Measurements from ENCODE around the gene EZR.

Gene EZR

GRCh38 chr6:158757753-158758090 lies 61.4 kb downstream of the EZR start:
- DNase-seq, result no peak

DNA sequence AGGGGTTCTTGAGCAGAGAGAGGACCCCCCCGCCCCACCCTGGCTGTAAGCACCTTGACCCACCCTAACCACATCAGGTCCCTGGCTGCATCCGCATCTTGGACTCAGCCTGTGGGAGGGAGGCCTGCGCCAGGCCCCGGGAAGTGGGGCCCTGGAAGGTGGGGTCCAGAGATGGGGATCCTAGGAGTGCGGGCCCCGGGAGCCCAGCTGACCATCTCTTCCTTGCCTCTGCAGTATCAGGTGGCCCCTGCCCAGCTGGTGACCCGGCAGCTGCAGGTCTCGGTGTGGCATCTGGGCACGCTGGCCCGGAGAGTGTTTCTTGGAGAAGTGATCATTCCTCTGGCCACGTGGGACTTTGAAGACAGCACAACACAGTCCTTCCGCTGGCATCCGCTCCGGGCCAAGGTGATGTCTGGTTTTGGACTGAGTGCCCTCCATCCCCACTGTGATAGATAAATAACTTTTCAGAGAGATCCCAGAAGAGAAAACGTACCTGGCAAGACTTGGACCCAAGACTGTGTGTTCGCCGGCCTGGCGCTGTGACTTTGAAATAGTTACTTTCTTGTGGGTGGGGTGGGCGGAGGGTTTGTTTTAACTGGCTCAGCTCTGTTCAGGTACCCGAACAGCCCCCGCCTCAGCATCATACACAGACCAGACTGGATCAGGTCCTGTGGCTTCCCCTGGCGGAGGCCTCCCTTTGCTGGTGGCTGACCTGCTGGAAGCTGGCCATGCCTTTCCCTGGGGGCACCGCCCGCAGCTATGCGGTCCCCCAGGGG lies 62.0 kb downstream of the EZR start:
- no peak for DNase-seq

DNA sequence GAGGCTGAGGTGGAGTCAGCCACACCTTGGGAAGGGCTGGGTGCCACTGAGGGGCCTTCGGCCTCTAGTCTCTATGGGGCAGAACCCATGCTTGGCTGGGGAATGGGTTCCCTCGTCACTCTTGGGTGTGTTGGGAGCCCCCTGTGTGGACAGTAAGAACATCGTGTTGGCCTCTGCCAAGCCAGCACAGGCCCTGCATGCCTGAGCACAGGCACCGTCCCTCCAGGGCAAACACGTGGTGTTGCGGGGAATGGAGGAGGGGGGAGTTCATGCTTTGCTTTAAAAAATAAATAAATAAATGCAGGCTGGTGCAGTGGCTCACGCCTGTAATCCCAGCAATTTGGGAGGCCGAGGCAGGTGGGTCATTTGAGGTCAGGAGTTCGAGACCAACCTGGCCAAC lies 63.0 kb downstream of the EZR start:
- no peak for DNase-seq

DNA sequence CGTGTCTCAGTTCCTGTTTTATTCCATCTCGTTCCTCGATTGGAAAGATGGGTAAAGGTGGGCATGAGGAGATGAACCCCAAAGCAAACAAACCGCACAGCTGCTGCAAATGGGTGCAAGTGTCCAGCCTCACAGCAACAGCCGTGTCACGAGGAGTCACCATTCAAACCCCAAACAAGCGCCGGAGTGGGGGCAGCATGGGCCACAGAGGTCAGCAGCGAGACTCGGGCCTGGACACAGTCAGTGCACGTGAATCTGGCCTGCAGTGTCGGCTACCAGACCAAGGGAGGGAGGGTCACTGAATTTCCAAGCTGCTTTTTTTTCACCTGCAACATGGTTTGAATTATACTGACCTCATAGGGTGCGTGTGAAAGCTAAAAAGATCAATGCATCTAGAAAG lies 63.5 kb downstream of the EZR start:
- DNase-seq, result no peak

DNA sequence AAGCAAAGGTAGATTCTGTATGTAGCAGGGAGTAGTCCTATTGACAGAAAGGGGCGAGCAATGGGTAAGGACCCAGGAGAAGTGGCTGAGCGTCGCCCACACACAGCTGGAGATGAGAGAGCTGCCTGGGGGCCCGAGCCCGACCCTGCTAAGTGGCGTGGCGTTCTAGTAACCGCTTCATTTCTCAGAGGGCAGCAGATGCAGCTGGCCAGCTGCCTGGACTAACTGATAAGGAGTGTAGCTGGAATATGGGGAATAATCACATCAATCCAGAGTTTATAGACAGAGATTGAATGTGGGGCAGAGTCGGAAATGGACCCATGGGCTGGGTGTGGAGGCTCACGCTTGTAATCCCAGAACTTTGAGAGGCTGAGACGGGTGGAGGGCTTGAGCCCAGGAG lies 64.4 kb downstream of the EZR start:
- no peak for DNase-seq

- DNase-seq, result no peak
Observed at GRCh38 chr6:158753811-158754210, 65.4 kb downstream of the EZR start.

DNA sequence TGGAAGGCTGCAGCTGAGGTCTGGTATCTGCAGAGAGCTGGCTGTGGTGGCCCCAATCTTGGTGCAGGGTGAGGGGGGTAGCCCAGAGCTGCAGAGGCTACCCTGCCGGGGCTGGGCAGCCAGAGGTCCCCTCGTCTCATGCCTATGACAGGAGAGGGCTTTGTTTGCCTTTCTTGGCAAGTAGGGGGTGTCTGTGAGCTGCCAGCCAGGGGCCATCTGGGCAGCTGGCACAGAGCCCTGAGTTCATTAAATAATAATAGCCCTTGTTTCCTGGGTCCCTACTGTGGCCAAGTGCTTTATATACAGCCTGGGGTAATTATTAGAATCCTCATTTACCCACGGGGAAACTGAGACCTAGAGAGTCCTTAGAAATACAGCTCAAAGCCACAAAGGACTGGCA lies 66.6 kb downstream of the EZR start:
- peak; percentile 67 for DNase-seq

- DNase-seq, result no peak
Observed at GRCh38 chr6:158751921-158752320, 67.2 kb downstream of the EZR start.

DNA sequence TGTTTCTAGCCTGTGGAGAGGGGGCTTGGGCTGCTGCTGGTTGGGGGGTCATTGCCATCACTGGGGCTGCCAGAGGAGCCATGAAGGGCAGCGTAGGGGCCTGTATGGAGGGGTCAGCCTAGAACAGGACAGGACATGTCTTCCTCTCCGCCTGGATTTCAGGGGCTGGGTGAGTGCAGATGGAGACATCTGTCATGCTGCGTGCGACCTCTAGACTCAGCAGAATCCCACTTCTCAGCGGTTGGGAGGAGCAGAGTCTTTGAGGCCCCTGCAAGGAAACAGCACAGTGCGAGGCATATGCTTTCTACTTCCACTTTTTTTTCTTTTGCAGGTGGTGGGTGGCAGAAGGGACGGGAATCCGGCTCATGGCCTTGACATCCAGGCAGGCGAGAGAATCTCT lies 67.9 kb downstream of the EZR start:
- no peak for DNase-seq

GRCh38 chr6:158744986-158745430 lies 74.2 kb downstream of the EZR start:
- no peak for DNase-seq

GRCh38 chr6:158743033-158743651 lies 76.0 kb downstream of the EZR start:
- no peak for DNase-seq

DNA sequence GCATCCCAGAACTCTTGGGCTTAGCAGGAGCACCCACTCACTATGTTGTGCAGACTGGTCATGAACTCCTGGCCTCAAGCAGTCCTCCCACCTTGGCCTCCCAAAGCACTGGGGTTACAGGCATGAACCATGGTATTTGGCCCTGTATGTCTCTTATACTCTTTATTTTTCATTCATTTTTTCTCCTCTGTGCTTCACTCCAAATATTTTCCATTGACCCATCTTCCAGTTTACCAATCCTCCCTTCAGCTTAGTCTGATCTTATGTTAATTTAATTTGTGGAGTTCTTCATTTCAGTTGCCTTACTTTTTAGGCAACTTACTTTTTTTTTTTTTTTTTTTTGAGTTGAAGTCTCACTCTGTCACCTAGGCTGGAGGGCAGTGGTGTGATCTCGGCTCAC lies 79.5 kb downstream of the EZR start:
- no peak for DNase-seq

GRCh38 chr6:158737710-158738615 lies 81.2 kb downstream of the EZR start:
- DNase-seq, result no peak

- no peak for DNase-seq
Observed at GRCh38 chr6:158737082-158737709, 82.0 kb downstream of the EZR start.

GRCh38 chr6:158735009-158735408 lies 84.2 kb downstream of the EZR start:
- DNase-seq, result no peak

DNA sequence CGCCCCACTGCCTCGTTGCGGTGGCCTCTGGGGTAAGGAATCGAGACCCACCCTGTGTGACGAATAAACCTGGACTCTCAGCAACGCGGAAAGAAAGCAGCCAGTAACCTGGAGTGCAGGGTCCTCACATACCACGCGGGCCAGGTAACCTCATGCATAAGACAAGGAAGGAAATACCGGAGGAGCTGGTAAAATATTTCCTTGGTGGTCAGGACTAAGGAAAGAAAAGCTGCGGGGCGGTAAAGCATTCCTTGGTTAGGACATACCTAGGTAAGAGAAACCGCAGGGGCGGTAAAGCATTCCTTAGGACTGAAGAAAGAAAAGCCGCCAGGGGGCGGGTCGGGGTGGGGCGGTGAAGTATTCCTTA lies 88.6 kb downstream of the EZR start:
- no peak for DNase-seq

- no peak for DNase-seq
Observed at GRCh38 chr6:158729906-158730540, 89.1 kb downstream of the EZR start.

DNA sequence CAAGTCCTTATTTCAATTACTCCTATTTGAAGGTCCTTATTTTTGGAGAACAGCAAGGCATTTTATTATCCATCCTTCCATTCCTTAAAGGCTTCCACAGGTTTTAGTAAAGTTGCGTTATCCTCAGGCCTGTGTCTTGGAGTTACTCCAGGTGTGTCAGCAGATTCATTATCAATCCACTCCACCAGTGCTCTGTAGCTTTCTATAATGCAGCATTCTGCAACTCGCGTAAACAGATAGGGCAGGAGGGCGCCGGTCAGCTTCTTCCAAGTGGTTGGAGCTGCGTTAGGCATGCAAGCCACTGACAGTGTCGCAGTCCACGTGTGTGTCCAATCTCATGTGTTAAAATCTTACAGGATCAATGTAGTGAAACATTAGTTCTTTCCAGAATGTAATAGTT lies 93.5 kb downstream of the EZR start:
- no peak for DNase-seq

DNA sequence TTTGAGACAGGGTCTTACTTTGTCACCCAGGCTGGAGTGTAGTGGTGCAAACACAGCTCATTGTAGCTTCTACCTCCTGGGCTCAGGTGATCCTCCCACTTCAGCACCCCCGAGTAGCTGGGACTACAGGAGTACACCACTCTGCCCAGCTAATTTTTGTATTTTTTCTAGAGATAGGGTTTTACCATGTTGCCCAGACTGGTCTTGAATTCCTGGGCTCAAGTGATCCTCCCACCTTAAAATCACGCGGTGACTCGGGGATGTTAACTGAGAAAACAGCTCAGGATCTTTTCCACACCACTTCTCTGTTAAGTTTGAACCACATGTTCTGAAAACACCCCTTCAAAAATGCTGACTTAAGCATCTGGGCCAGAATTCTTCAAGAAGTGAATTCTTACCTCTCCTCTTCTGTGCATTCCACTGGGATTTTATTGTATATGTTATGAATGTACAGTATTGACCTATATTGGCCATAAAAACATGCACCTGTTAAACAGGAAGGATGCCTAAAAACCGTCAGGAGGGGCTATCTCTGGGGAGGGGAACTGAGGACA lies 96.9 kb downstream of the EZR start:
- no peak for DNase-seq

- DNase-seq, result no peak
Observed at GRCh38 chr6:158718461-158719046, 100.6 kb downstream of the EZR start.

DNA sequence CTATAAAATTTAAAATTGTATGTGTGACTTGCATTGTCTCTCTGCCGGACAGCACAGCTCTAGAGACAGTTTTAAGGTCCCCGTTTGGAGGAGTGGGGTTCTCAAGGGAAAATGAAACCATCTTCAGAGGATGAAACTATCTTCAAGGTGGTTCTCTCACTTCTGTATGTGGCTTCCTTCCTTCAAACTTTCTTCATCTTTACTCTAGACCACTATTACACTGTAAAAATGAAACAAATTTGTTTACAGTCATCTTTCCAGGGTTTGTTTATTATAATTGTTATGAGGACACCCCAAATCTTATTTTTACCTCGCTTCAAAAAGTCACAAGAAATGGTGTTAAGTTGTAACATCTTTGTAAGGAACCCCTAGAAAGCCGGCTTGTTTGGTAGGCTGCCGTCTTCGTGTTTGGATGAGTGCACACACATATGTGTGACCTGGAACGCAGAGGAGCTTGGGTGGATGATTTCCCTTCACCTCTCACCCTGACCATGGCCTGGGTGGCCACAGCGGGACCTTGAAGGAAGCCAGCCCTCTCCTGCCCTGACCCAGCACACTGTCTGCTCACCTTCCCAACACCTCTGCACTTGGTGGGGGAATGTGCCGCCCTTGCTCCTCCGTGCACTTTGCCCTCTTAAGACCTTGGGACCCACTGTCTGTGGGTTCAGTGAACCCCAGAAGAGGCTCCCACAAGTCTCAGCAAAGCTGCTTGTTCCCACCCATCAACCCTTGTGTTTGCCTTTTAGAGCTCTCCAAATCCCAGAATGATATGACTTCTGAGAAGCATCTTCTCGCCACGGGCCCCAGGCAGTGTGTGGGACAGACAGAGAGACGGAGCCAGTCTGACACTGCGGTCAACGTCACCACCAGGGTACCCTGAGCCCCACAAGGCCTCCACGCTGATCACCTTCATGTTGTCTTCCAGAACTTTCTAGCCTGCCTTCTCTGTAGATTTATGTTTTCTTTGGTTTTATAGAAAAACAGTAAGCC lies 101.5 kb downstream of the EZR start:
- DNase-seq, result no peak
